BJ (cell line): Measurements from ENCODE around the gene CCDC66. TPM values are rescaled to one million over a fixed set of nuclear protein-coding genes. Genes with fewer than 3 reads are reported as not detected.
"Not testable (repeated sequence)": the region's sequence is repeated elsewhere in the genome, so short reads cannot be mapped to it uniquely, and the experiment has no call there.

Experiments used
- CTCF ChIA-PET: fragments of 350-600 bp; formaldehyde crosslinking; extraction: SDS; loops from one replicate; lab custom pipeline; 2021; ENCODE audit warnings: antibody characterized with exemption, inconsistent platforms; lab: Yijun Ruan, JAX
- POLR2A ChIA-PET: fragments of 300-600 bp; sonication (Branson Sonifier 250); formaldehyde crosslinking; extraction: SDS; loops from one replicate; lab custom pipeline; 2021; ENCODE audit warnings: antibody characterized with exemption; lab: Charles Lee
- DNase-seq: peaks from one replicate; pipeline ENCODE4 v3.0.0-alpha.2; 2011; ENCODE audit warnings: low read depth
- H3K27me3 ChIP-seq: 2 replicates; pipeline ENCODE4 v1.6.0; 2011; ENCODE audit warnings: low read length; ENCODE audit not compliant: control insufficient read depth, insufficient read depth
- H3K36me3 ChIP-seq: 2 replicates; pipeline ENCODE4 v1.5.1; 2011; ENCODE audit warnings: low read length; ENCODE audit not compliant: control insufficient read depth, insufficient read depth
- H3K4me3 ChIP-seq: 2 replicates; pipeline ENCODE4 v1.5.1; 2011; ENCODE audit warnings: low read depth, mild to moderate bottlenecking, control low read depth, low read length
- CTCF ChIP-seq: IDR thresholded peaks from 2 replicates; pipeline ENCODE4 v1.5.1; 2011; ENCODE audit warnings: low read depth, mild to moderate bottlenecking, control low read depth, inconsistent platforms, low read length, moderate library complexity; ENCODE audit not compliant: insufficient read depth
- polyA plus RNA-seq: library from polyadenylated mRNA; depleted of rRNA; stranded (reverse); fragments of >200 nt; gene quantifications from 2 replicates; pipeline ENCODE4 v1.2.3, GENCODE V29; 2011

Gene CCDC66
- polyA plus RNA-seq, 1 experiment, result 4.7 TPM

DNA sequence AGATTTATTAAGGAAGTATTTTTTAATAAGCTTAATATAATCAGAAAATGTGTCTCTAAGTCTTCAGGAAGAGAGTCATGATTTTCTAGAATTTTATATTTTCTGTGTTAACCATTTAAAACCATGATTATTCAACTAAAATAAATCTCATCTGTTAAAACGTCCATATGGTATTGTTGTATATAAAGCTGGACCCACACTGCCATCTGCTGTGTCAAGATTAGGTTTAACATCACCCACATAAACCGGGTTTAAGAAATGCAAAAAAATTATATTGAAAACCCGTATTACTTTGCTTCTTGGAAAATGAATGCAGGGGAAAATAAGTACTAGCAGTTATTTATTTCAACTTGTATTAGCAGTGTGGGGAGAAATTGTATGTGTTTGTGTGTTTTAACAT, 9.5 kb upstream of the CCDC66 start:
- ChIA-PET POLR2A (no interaction called here), CTCF (interaction anchor here (1.5 kb wide), 1 partner anchor 9 kb away, joined by 4 read pairs; the partner anchor contains the start of gene CCDC66)

GRCh38 chr3:56557831-56558170, 826 bp downstream of the CCDC66 start:
- H3K36me3 ChIP-seq, result peaks cover 1% of the 10 kb centered on the region; the same call in 1 of the 2 replicates
- no peak for TF ChIP-seq CTCF
- H3K4me3 ChIP-seq, result peak overlapping the region; percentile 61
- DNase-seq, result no peak
- no peaks in the 10 kb centered on the region for H3K27me3 ChIP-seq
- ChIA-PET CTCF (no interaction called here), POLR2A (no interaction called here)

More for the DNA sequence above, 9.5 kb upstream of the CCDC66 start:
- DNase-seq, result no peak
- no peak for TF ChIP-seq CTCF
- Histone ChIP-seq H3K4me3 (no peak overlapping the region), H3K27me3 (no peaks in the 10 kb centered on the region; the same call in 1 of the 2 replicates), H3K36me3 (no peaks in the 10 kb centered on the region)

DNA sequence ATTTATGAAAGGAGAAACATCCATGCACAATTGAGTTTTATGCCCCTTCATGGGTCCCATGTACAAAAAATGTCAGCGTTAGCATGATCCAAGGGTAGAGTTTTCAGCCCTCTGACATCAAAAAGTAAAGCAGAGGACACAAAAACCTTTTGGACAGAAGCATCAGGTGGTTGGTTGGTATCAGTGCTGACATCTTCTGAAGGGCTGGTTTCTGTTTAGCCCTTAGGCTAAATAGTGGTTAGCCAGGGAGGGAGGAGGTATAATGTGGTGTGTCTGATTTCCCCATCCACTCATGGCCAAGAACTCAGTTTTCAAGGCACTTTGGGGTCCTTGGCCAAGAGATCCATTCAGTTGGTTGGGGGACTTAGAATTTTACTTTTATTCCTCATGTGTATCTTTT, 16.5 kb downstream of the CCDC66 start:
- DNase-seq, result no peak
- no peaks in the 10 kb centered on the region for H3K27me3 ChIP-seq
- no peaks in the 10 kb centered on the region; the same call in 1 of the 2 replicates for H3K36me3 ChIP-seq
- TF ChIP-seq CTCF, result no peak
- no peak overlapping the region for H3K4me3 ChIP-seq
- POLR2A ChIA-PET, result no interaction called here
- CTCF ChIA-PET, result no interaction called here

DNA sequence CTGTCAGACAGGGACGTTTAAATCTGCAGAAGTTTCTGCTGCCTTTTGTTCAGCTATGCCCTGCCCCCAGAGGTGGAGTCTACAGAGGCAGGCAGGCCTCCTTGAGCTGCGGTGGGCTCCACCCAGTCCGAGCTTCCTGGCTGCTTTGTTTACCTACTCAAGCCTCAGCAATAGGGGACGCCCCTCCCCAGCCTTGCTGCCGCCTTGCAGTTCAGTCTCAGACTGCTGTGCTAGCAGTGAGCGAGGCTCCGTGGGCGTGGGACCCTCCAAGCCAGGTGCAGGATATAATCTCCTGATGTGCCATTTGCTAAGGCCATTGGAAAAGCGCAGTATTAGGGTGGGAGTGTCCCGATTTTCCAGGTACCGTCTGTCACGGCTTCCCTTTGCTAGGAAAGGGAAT, 25.0 kb downstream of the CCDC66 start:
- H3K4me3 ChIP-seq, H3K36me3 ChIP-seq, CTCF ChIA-PET, DNase-seq, POLR2A ChIA-PET, H3K27me3 ChIP-seq: not testable (repeated sequence)

DNA sequence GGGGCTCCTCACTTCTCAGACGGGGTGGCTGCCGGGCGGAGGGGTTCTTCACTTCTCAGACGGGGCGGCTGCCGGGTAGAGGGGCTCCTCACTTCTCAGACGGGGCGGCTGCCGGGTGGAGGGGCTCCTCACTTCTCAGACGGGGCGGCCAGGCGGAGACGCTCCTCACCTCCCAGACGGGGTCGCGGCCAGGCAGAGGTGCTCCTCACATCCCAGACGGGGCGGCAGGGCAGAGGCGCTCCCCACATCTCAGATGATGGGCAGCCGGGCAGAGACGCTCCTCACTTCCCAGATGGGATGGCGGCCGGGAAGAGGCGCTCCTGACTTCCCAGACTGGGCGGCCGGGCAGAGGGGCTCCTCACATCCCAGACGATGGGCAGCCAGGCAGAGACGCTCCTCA, 27.3 kb downstream of the CCDC66 start:
- H3K4me3 ChIP-seq, POLR2A ChIA-PET, CTCF ChIA-PET, H3K27me3 ChIP-seq, H3K36me3 ChIP-seq, DNase-seq: not testable (repeated sequence)

GRCh38 chr3:56590814-56591213, 33.8 kb downstream of the CCDC66 start:
- H3K36me3 ChIP-seq, result peaks cover 2% of the 10 kb centered on the region; the same call in 1 of the 2 replicates
- no peak for TF ChIP-seq CTCF
- no peak overlapping the region for H3K4me3 ChIP-seq
- no peak for DNase-seq
- ChIA-PET POLR2A (no interaction called here), CTCF (no interaction called here)
- no peaks in the 10 kb centered on the region for H3K27me3 ChIP-seq
